ENCODE data around the gene SLCO2A1. TPM values are rescaled to one million over a fixed set of nuclear protein-coding genes. Genes with fewer than 3 reads are reported as not detected.

SLCO2A1 gene
- total RNA-seq, 1 donor from 2014 or later, result 2.2 TPM

- no peak for DNase-seq (ENCODE audit: extremely low read depth, low read depth, low spot score)
These were observed 6.1 kb upstream of the SLCO2A1 start for GRCh38 chr3:134035836-134036235.

- DNase-seq (ENCODE audit: extremely low read depth, low read depth, low spot score), result no peak
These were observed 4.5 kb upstream of the SLCO2A1 start for GRCh38 chr3:134034005-134034785.

- DNase-seq (ENCODE audit: extremely low read depth, low read depth, low spot score), result no peak
These were observed 3.7 kb upstream of the SLCO2A1 start for GRCh38 chr3:134033315-134033996.

- no peak for DNase-seq (ENCODE audit: extremely low read depth, low read depth, low spot score)
These were observed 1.7 kb upstream of the SLCO2A1 start for GRCh38 chr3:134031348-134031915.

- no peak for DNase-seq (ENCODE audit: extremely low read depth, low read depth, low spot score)
These were observed 938 bp upstream of the SLCO2A1 start for GRCh38 chr3:134030379-134031347.

DNA sequence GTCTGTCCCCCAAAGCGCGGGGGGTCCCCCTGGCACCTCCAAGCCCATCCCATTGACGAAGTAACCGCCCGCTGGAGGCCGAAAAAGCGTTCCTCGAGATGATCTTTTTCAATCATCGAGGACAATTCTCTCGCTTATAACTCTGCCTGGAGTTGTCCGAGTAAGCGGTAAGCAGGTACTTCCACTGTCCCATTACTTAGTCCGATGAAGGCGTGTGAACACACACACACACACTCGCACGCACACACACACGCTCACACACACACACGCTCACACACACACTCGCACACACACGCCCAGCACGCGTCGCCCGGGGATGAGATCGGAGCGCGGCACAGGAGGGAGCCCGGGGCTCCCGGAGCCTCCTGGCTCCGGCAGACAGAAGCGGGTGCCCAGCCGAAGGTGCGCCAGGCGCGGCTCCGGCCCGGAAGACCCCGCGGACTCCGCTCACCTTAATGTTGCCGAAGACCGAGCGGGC is 430 bp downstream of the SLCO2A1 start:
- no peak for DNase-seq (ENCODE audit: extremely low read depth, low read depth, low spot score)

- DNase-seq (ENCODE audit: extremely low read depth, low read depth, low spot score), result no peak
These were observed 1.1 kb downstream of the SLCO2A1 start for GRCh38 chr3:134028486-134029255.

DNA sequence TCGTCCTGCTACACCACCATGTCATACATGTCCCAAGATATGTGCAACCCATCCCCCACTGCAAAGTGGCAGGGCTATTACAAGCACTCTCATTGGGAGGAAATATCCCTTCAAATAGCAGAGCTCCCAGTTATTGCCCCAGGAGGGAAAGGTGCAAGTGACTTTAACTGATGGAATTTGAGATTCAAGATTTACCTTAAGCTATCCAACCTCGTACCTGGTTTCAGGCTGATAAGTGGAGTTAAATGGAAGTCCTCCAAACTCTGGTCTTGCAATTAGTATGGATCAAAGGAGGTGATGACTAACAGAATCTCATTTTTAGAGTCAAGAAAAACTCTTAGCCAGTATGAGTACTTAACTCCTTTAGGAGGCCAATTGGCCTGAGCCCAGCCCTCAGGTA is 2.1 kb downstream of the SLCO2A1 start:
- DNase-seq (ENCODE audit: extremely low read depth, low read depth, low spot score), result no peak

- DNase-seq (ENCODE audit: extremely low read depth, low read depth, low spot score), result no peak
These were observed 9.5 kb downstream of the SLCO2A1 start for GRCh38 chr3:134020135-134020680.

- DNase-seq (ENCODE audit: extremely low read depth, low read depth, low spot score), result no peak
These were observed 10.9 kb downstream of the SLCO2A1 start for GRCh38 chr3:134018850-134019249.

GRCh38 chr3:134018406-134018805 is 11.3 kb downstream of the SLCO2A1 start:
- DNase-seq (ENCODE audit: extremely low read depth, low read depth, low spot score), result no peak

DNA sequence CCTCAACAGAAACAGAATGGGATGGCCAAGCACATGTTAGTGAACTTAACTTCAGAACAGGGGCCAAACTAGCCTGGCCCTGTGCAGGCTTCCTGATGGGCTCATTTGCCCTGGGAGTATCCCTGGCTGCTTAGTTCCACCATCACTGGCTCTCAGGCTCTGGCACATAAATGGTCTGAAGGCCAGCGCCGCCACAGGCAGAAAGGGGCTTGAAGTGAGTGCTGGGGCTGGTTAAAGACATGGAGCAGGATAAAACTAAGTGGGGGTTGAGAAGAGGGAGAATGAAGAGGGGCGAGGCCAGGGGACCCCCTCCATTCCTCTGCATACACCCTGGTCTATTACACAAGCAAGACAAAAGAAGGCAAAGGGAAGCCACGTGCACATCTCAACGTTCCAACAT is 12.2 kb downstream of the SLCO2A1 start:
- no peak for DNase-seq (ENCODE audit: extremely low read depth, low read depth, low spot score)

- DNase-seq (ENCODE audit: extremely low read depth, low read depth, low spot score), result no peak
These were observed 15.5 kb downstream of the SLCO2A1 start for GRCh38 chr3:134014270-134014669.

- no peak for DNase-seq (ENCODE audit: extremely low read depth, low read depth, low spot score)
These were observed 16.4 kb downstream of the SLCO2A1 start for GRCh38 chr3:134013280-134013679.

- DNase-seq (ENCODE audit: extremely low read depth, low read depth, low spot score), result no peak
These were observed 20.3 kb downstream of the SLCO2A1 start for GRCh38 chr3:134009345-134010000.

GRCh38 chr3:134008630-134009156 is 21.0 kb downstream of the SLCO2A1 start:
- peak; percentile 79 for DNase-seq (ENCODE audit: extremely low read depth, low read depth, low spot score)

GRCh38 chr3:134007819-134008218 is 21.9 kb downstream of the SLCO2A1 start:
- DNase-seq (ENCODE audit: extremely low read depth, low read depth, low spot score), result no peak

DNA sequence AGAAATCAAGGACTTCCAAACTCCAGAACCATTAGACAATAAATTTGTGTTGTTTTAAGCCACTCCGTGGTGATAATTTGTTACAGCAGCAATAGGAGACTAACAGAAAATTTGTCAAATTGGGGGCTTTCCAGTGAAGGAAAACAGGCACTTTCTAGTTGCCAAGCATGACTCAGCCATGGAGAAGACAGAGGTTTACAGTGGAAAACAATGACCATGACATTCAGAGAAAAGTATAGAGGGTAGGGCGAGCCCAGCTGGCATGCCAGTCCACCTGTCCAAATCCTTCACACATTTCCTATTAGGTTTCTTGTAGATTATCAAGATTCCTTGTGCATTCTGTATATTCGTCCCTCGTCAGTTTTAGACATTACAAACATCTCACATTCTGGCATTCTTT is 24.9 kb downstream of the SLCO2A1 start:
- DNase-seq (ENCODE audit: extremely low read depth, low read depth, low spot score), result no peak

- DNase-seq (ENCODE audit: extremely low read depth, low read depth, low spot score), result no peak
These were observed 26.7 kb downstream of the SLCO2A1 start for GRCh38 chr3:134003066-134003465.
